22Rv1 (cell line): Measurements from ENCODE around the gene ZNF469.

ENCODE experiments used
- CTCF ChIP-seq: fragments of 450-650 bp; IDR thresholded peaks from 2 replicates; pipeline ENCODE4 v1.5.1; 2017; ENCODE audit warnings: mild to moderate bottlenecking
- ZFX ChIP-seq: fragments of 450-650 bp; IDR thresholded peaks from 2 replicates; pipeline ENCODE4 v1.6.1; 2017; ENCODE audit warnings: antibody characterized with exemption, borderline replicate concordance

- TF ChIP-seq CTCF = no peak
- no peak for TF ChIP-seq ZFX
Observed at GRCh38 chr16:88398170-88398873, 15.6 kb downstream of the ZNF469 start.
